Heart right ventricle (tissue), 16 donors: ENCODE results near the gene LEKR1. TPM values are rescaled to one million over a fixed set of nuclear protein-coding genes. Genes with fewer than 3 reads are reported as not detected.
A peak's percentile ranks its signal among the peaks of the same experiment; 100 is the strongest.

Source experiments
- ATAC-seq, 8 donors: fragments of 200-7000 bp; cut with Tn5 transposase; one replicate each; pipeline ENCODE4 v1.9.1; 2020; ENCODE audit warnings: mild to moderate bottlenecking in 8 of 8, moderate library complexity in 8 of 8, moderate number of reproducible peaks in 1 of 8
- DNase-seq, 2 donors: peaks; one replicate each; pipeline ENCODE4 v3.0.0-alpha.2; 2020
- H3K27ac ChIP-seq, 10 donors: fragments of 200-600 bp; sonication (generic) in 2 of 10; one replicate each; pipeline versions ENCODE4 v1.5.0 to v1.8.0; 2020 to 2022; ENCODE audit warnings: mild to moderate bottlenecking in 3 of 10
- H3K27me3 ChIP-seq, 7 donors: fragments of 200-600 bp; one replicate each; pipeline ENCODE4 v1.8.0; 2021 to 2022; ENCODE audit warnings: mild to moderate bottlenecking in 2 of 7
- H3K36me3 ChIP-seq, 9 donors: fragments of 200-600 bp; sonication (generic) in 1 of 9; one replicate each; pipeline versions ENCODE4 v1.5.0 to v1.8.0; 2020 to 2022; ENCODE audit warnings: mild to moderate bottlenecking in 2 of 9
- H3K4me1 ChIP-seq, 9 donors: fragments of 200-600 bp; sonication (generic) in 1 of 9; one replicate each; pipeline versions ENCODE4 v1.5.0 to v1.8.0; 2020 to 2022; ENCODE audit warnings: mild to moderate bottlenecking in 4 of 9
- H3K4me3 ChIP-seq, 10 donors: fragments of 200-600 bp; sonication (generic) in 2 of 10; one replicate each; pipeline versions ENCODE4 v1.5.0 to v1.8.0; 2020 to 2022; ENCODE audit warnings: mild to moderate bottlenecking in 7 of 10, moderate library complexity in 2 of 10
- H3K9me3 ChIP-seq, 11 donors: fragments of 200-600 bp in 10 of 11; sonication (generic) in 2 of 11; one replicate each; pipeline versions ENCODE4 v1.5.0 to v1.8.0; 2013 to 2022; ENCODE audit warnings: mild to moderate bottlenecking in 2 of 11, control low read depth in 1 of 11, moderate library complexity in 1 of 11
- WGBS, 2 donors: extraction: QIAGEN DNeasy Blood & Tissue Kit; methylation state at CpG; one replicate each; pipeline ENCODE4 v1.1.7; 2013; ENCODE audit warnings: inconsistent platforms in 1 of 2; 5-methylcytosine and 5-hydroxymethylcytosine counted together
- intact Hi-C, 10 donors: fragments of 100-400 bp; cut with DNase I; formaldehyde crosslinking; loops; one replicate each; pipeline versions ENCODE4 v1.11.1 to v1.14.2; 2022
- polyA plus RNA-seq, 2 donors: library from polyadenylated mRNA; stranded (reverse); fragments of 200-250 nt; gene quantifications; one replicate each; pipeline ENCODE4 v1.2.3, GENCODE V29; 2013
- total RNA-seq, 10 donors: library from RNA; stranded (reverse); fragmentation: NEBNext Ultra II Directional in 3 of 10; extraction: Animal tissue kit (Norgen Biotek cat#: 25700) in 3 of 10; gene quantifications; one replicate each; pipeline versions ENCODE4 v1.2.1 to v1.2.4, GENCODE V29; 2021 to 2023
- TF ChIP-seq, protein P1 (sequence below), 9 donors: fragments of 200-600 bp; sonication (generic) in 2 of 9; IDR thresholded peaks; one replicate each; pipeline versions ENCODE4 v1.5.0 to v1.8.0; 2021 to 2022; ENCODE audit warnings: antibody characterized with exemption in 9 of 9, mild to moderate bottlenecking in 5 of 9, moderate library complexity in 1 of 9
- donor health status: Arrhythmogenic right ventricular cardiomyopathy.
- donor health status: ischemic (EF 13 %, LVEDD 7.1; RV severe dilation, severe dysfunction).
- donor health status: healthy with polysubstance abuse.
- donor health status: DM: no; HTN: yes; CAD: no.
- donor health status: DM: no; HTN: no; CAD: no.
- donor health status: ischemic (EF 25% LVEDD 6.9; RV normal size, moderate dysfunction).
- donor health status: ischemic (EF 25% LVEDD 5.7; RV mildly dilated, moderate dysfunction).
- donor health status: healthy.
- donor health status: DM: yes; HTN: yes; CAD: no.
- donor health status: Ischemic cardiomyopathy.
- donor health status: ischemic (EF 35%, LVEDD 5.7; RV mildly dilated, moderate dysfunction).
- donor health status: nonischemic (EF 11% LVEDD 7.7; RV severe dilation, severe dysfunction).
- donor health status: DM: yes; HTN: yes; CAD: no.
- donor health status: PGD.
- donor health status: ischemic (EF 29% LVEDD 5.4; RV normal size, mild dysfunction).
- donor health status: nonischemic (EF 23%, LVEDD 6.1; RV moderate dilation, normal function).

LEKR1 gene
- total and polyA plus RNA-seq, 12 donors = 0.17 to 3.0 (median 0.81) TPM

DNA sequence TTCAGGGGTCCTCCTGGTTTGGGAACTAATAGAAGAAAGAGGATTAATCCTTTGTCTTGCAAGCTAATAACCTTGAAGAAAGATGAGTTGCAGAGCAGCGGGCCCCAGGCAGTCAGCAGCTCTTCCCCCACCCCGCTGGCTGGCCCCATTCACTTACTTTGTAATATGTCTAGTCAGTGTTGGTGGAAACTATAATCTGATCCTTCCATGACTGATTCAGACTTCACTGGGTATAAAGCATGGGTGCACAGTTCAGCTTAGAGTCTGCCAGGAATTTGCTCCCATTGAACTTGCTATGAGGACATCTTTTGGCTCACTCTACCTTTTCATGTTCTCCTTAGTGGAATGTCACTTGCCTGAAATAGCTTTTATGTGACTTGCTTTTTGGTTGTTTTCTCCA lies 216.1 kb downstream of the LEKR1 start:
- H3K9me3 ChIP-seq = no peaks in the 10 kb centered on the region
- H3K4me1 ChIP-seq = peaks cover 0 to 4% (median 0%) of the 10 kb centered on the region in 9 donors
- H3K27ac ChIP-seq = no peak overlapping the region
- TF ChIP-seq, protein P1, sequence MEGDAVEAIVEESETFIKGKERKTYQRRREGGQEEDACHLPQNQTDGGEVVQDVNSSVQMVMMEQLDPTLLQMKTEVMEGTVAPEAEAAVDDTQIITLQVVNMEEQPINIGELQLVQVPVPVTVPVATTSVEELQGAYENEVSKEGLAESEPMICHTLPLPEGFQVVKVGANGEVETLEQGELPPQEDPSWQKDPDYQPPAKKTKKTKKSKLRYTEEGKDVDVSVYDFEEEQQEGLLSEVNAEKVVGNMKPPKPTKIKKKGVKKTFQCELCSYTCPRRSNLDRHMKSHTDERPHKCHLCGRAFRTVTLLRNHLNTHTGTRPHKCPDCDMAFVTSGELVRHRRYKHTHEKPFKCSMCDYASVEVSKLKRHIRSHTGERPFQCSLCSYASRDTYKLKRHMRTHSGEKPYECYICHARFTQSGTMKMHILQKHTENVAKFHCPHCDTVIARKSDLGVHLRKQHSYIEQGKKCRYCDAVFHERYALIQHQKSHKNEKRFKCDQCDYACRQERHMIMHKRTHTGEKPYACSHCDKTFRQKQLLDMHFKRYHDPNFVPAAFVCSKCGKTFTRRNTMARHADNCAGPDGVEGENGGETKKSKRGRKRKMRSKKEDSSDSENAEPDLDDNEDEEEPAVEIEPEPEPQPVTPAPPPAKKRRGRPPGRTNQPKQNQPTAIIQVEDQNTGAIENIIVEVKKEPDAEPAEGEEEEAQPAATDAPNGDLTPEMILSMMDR (IDR thresholded peaks at IDR 0.05) = no peak
- intact Hi-C loops = no loop called here
- H3K27me3 ChIP-seq = no peaks in the 10 kb centered on the region
- H3K4me3 ChIP-seq = no peak overlapping the region
- WGBS, 2 donors = 93 to 96% methylated on average over 2 of the region's 2 CpGs
- DNase-seq (no peak), ATAC-seq (peak in 1 of 8 donors; percentile 35)
- H3K36me3 ChIP-seq = no peaks in the 10 kb centered on the region

DNA sequence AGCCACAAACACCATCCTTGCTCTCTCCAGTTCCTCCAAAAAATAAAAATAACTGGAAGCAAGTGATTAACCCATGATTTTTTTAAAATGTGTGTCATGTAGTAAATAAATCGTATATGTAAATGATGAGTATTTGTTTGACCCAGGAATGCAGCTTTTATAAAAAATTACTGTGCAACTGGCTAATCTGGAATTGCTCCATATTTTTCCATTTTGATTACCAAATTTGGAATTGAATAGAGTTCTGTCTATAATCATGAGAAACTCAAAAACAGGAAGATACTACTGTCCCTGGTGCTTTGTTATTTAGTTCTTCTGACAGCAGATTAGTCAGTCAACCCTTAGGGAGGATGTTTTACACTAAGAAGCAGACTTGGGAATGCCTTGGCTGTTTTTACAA lies 217.6 kb downstream of the LEKR1 start:
- Histone ChIP-seq H3K27ac (no peak overlapping the region), H3K4me3 (no peak overlapping the region), H3K9me3 (no peaks in the 10 kb centered on the region), H3K36me3 (no peaks in the 10 kb centered on the region), H3K4me1 (peaks cover 0 to 4% (median 0%) of the 10 kb centered on the region in 9 donors), H3K27me3 (no peaks in the 10 kb centered on the region)
- DNase-seq (no peak), ATAC-seq (no peak)
- WGBS, 2 donors = 77 to 86% methylated on average over 1 of the region's 1 CpG
- TF ChIP-seq, protein P1 (IDR thresholded peaks at IDR 0.05) = no peak
- intact Hi-C loops = no loop called here

DNA sequence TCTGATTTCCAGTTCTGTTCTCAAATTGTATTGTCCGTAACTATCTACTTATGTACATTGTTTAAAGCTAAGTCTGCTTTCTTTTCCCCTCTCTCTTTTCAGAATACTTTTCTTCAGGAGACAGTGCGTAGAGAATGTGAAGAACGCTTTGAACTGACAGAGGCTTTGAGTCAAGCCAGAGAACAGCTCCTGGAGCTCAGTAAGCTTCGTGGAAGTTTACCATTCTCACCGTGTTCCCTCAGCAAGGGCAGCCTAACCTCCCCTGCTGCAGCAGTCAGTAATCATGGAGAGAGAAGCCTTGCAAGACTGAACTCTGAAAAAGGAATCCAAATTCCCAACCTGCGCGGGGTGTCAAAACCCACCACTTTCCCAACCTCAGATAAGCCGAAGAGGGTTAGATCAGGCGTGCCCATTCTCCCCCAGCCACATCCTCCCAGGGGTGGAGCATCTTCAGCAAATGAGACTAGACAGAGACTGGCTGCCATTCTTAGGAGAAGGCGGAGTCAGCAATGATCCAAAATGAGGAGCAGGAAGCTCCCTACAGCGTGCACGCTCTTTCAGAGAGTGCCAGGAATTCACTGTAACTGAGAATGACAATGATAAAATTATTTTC lies 219.2 kb downstream of the LEKR1 start:
- Histone ChIP-seq H3K36me3 (no peaks in the 10 kb centered on the region), H3K27ac (no peak overlapping the region), H3K27me3 (peaks cover 0 to 4% (median 0%) of the 10 kb centered on the region in 7 donors), H3K9me3 (no peaks in the 10 kb centered on the region), H3K4me3 (peak overlapping the region in 5 of 10 donors; percentile 5 to 28 (median 15)), H3K4me1 (peaks cover 0 to 4% (median 0%) of the 10 kb centered on the region in 9 donors)
- WGBS, 2 donors = 36 to 40% methylated on average over 12 of the region's 12 CpGs
- DNase-seq (no peak), ATAC-seq (peak in 5 of 8 donors; percentile 11 to 53 (median 49))
- intact Hi-C loops = no loop called here
- TF ChIP-seq, protein P1 (IDR thresholded peaks at IDR 0.05) = no peak

DNA sequence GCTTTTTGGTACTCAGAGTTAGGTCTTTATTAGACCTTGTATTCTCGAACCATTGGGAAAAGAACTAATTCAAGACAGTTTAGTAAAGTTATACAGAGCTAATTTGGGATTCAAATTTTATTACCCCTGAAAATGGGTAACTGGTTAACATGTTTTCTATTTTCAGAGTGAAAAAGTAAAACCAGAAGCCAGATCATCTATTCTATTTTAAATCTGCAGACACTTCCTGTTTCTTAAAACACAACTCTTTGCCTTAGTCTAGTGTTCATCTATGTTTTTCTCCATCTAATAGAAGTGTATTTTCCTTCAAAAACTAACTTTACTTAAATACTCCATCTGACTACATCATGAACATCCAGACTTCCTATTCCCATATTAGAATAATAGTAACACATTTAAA lies 220.4 kb downstream of the LEKR1 start:
- no peak overlapping the region for H3K4me3 ChIP-seq
- H3K27ac ChIP-seq = no peak overlapping the region
- intact Hi-C loops = no loop called here
- peaks cover 0 to 4% (median 0%) of the 10 kb centered on the region in 9 donors for H3K4me1 ChIP-seq
- TF ChIP-seq, protein P1 (IDR thresholded peaks at IDR 0.05) = no peak
- no peaks in the 10 kb centered on the region for H3K9me3 ChIP-seq
- no peaks in the 10 kb centered on the region for H3K36me3 ChIP-seq
- DNase-seq = no peak
- ATAC-seq = no peak
- H3K27me3 ChIP-seq = peaks cover 0 to 4% (median 0%) of the 10 kb centered on the region in 7 donors
- 81 to 94% methylated on average over 1 of the region's 1 CpG for WGBS, 2 donors
